ENCODE data around the gene ZNF132. TPM values are rescaled to one million over a fixed set of nuclear protein-coding genes. Genes with fewer than 3 reads are reported as not detected.

Gene ZNF132
- total and polyA plus RNA-seq, 2 experiments from 2014 or later, result 2.2 to 5.2 TPM

DNA sequence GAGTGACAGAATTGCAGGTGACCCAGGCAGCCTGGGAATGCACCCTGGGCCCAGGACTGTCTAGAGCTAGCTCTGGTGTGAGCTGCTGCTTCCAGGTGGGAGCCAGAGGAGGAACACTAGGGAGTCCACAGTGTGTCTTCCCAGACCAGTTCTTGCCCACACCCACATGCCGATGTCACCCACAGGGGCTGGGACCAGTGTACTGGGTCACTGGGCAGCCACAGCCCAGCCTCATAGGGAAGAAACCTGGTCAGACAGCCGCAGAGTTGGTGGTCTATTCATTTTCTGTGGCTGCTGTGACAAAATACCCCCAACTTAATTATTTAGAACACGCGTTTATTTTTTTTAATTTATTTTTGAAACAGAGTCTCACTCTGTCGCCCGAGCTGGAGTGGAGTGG is 41.4 kb downstream of the ZNF132 start (continued):
- no peak for TF ChIP-seq ZNF462 (CRISPR knock-in tag; IDR thresholded peaks at IDR 0.05)
- no peak for TF ChIP-seq ZNF114 (CRISPR knock-in tag; IDR thresholded peaks at IDR 0.05)

- no peak overlapping the region for H3K4me3 Mint-ChIP-seq
- TF ChIP-seq ZNF462 (CRISPR knock-in tag; IDR thresholded peaks at IDR 0.05) (no peak), EZH2 (IDR thresholded peaks at IDR 0.05; ENCODE audit: low read depth, unreplicated experiment) (no peak), ZNF114 (CRISPR knock-in tag; IDR thresholded peaks at IDR 0.05) (no peak), JUNB (IDR thresholded peaks at IDR 0.05; ENCODE audit: unreplicated experiment) (no peak)
- TF ChIP-seq, protein P1, sequence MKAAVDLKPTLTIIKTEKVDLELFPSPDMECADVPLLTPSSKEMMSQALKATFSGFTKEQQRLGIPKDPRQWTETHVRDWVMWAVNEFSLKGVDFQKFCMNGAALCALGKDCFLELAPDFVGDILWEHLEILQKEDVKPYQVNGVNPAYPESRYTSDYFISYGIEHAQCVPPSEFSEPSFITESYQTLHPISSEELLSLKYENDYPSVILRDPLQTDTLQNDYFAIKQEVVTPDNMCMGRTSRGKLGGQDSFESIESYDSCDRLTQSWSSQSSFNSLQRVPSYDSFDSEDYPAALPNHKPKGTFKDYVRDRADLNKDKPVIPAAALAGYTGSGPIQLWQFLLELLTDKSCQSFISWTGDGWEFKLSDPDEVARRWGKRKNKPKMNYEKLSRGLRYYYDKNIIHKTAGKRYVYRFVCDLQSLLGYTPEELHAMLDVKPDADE (IDR thresholded peaks at IDR 0.05), result no peak
- TF ChIP-seq, protein P2, sequence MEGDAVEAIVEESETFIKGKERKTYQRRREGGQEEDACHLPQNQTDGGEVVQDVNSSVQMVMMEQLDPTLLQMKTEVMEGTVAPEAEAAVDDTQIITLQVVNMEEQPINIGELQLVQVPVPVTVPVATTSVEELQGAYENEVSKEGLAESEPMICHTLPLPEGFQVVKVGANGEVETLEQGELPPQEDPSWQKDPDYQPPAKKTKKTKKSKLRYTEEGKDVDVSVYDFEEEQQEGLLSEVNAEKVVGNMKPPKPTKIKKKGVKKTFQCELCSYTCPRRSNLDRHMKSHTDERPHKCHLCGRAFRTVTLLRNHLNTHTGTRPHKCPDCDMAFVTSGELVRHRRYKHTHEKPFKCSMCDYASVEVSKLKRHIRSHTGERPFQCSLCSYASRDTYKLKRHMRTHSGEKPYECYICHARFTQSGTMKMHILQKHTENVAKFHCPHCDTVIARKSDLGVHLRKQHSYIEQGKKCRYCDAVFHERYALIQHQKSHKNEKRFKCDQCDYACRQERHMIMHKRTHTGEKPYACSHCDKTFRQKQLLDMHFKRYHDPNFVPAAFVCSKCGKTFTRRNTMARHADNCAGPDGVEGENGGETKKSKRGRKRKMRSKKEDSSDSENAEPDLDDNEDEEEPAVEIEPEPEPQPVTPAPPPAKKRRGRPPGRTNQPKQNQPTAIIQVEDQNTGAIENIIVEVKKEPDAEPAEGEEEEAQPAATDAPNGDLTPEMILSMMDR (conservative IDR thresholded peaks at IDR 0.05; ENCODE audit: low read depth in 2 of 2), result no peak
Measured at GRCh38 chr19:58398087-58398486, 41.9 kb downstream of the ZNF132 start.

More at GRCh38 chr19:58398087-58398486, 41.9 kb downstream of the ZNF132 start:
- Histone ChIP-seq H3K27ac (ENCODE audit: low read depth) (no peak overlapping the region), H3K79me2 (replicated peaks; ENCODE audit: insufficient read depth) (no peaks in the 10 kb centered on the region), H3K9me2 (ENCODE audit: insufficient read depth) (no peaks in the 10 kb centered on the region), H3K4me2 (no peak overlapping the region), H3K36me3 (ENCODE audit: insufficient read depth) (peaks cover 8% of the 10 kb centered on the region; the same call in 1 of the 2 replicates), H3K4me1 (ENCODE audit: insufficient read depth) (peaks cover 5% of the 10 kb centered on the region; the same call in 1 of the 2 replicates), H3F3A (replicated peaks; ENCODE audit: low read depth) (peaks cover 36% of the 10 kb centered on the region), H3K27me3 (ENCODE audit: insufficient read depth) (peaks cover 21% of the 10 kb centered on the region), H2AFZ (no peak overlapping the region), H3K4me3 (no peak overlapping the region), H4K20me1 (replicated peaks; ENCODE audit: insufficient read depth) (peaks cover 8% of the 10 kb centered on the region; the same call in 1 of the 2 replicates)
- Mint-ChIP-seq H3K27ac (no peak overlapping the region), H3K4me1 (peaks cover 14% of the 10 kb centered on the region), H3K27me3 (ENCODE audit: insufficient read depth, low read depth, poor library complexity) (peaks cover 37% of the 10 kb centered on the region), H3K9me3 (no peaks in the 10 kb centered on the region; the same call in 2 of the 3 replicates), H3K36me3 (ENCODE audit: low read depth) (peaks cover 21% of the 10 kb centered on the region)
- DNase-seq (ENCODE audit: low spot score) (no peak), ATAC-seq (no peak)
